Measurements from ENCODE around the gene FBXO34.
"Not testable (repeated sequence)": the region's sequence is repeated elsewhere in the genome, so short reads cannot be mapped to it uniquely, and the experiment has no call there.

The FBXO34 gene

DNA sequence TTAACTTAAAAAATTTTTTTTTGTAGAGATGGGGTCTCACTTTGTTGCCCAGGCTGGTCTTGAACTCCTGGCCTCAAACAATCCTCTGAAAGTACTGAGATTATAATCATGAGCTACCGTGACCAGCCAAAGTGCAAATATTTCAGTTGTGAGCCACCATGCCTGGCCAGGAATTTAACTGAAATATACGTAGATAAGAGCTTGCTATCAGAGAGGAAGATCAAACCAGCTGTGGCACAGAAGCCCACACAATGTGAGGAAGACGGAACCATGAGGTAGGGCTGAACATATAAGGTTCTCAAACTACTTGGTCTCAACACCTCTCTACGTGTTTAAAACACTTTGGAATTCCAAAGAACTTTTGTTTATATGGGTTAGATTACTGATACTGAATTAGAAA is 111.3 kb downstream of the FBXO34 start:
- DNase-seq (ENCODE audit: low spot score), result no peak

DNA sequence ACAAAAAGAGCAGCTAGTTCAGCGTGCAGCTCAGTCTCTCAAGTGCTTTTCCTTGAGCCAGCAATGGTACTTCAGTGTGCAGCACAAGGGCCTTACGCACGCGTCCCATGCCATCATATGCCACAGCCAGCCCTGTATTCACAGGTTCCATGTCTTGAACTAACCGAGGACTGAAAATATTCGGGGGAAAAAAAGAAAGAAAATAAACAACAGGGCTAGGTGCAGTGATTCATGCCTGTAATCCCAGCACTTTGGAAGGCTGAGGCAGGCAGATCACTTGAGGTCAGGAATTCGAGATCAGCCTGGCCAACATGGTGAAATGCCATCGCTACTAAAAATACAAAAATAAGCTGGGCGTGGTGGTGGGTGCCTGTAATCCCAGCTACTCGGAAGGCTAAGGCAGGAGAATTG is 111.8 kb downstream of the FBXO34 start:
- not testable (repeated sequence) for DNase-seq (ENCODE audit: low spot score)

DNA sequence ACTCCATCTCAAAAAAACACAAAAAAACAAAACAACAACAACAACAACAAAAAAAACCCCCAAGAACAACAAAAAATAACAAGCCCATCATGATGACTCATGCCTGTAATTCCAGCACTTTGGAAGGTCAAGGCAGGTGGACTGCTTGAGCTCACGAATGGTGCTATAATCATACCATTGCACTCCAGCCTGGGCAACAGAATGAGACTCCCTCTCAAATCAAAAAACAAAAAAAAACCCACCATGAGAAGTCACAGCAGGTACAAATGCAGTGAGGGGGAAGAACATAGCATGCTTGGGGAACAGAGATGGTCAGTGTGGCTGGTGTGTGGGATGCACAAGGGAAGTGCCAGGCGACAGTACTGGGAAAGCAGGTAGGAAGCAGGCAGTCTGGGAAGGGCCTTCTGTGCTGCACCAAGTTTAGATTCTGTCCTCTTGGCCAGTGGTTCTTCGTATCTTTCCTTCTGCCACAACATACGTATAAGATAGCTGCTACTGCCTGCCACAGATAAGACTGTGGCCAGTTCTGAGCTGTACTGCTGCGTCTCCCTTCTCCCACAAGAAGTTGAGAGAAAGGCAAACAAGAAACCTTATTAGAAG is 112.4 kb downstream of the FBXO34 start:
- DNase-seq (ENCODE audit: low spot score), result no peak

DNA sequence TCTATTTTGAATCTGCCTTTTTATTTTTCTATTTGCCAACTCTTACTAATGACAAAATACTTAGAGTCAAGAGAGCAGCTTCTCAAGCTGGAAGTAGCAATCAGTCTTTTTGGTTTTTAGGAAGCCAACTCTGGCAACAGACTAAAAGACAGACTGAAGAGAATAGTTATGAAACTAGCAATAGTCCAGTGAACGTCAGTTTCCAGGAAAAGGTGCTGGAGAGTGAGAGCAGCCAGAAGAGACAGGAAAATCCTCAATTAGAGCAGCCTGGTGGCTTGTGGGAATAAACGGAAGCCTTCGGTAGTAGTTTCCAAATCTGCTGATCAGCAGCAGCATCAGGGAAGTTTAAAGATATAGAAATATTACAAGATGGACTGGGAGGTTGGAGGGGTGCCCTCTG is 113.3 kb downstream of the FBXO34 start:
- DNase-seq (ENCODE audit: low spot score), result no peak

DNA sequence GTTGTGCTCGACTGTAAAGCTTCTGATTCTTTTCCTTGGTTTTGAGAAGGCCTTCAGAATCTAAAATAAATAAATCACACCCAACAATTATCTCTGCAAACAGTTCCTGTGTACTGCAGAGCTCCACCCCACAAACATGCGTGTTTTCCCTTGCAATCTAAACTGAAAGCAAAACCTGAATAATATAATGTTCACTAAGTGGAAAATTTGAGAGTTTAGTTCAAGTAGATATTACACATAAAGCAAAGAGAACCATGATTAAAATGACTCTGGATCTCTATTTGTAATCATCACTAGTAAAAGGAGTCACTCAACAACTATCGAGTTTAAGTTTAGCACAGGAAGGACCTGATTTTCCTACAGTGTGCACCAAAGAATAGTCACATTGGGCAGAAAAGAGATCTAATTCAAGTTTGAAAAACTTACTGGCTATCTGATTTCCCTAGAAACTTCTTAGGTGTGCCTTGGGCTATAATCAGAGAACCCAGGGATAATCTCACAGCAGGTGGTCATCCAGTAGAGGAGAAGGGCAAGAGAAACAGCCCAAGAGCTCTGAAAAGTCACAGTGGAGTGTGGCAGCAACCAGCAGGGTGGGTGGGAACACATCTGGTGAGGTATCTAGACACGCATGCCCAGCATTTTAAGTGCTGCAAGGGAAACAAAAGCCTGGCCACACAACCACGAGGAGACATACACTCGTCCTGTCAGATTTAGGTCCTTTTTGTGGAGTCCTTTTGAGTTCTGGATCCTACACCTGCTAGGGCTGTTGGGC is 115.0 kb downstream of the FBXO34 start:
- no peak for DNase-seq (ENCODE audit: low spot score)

DNA sequence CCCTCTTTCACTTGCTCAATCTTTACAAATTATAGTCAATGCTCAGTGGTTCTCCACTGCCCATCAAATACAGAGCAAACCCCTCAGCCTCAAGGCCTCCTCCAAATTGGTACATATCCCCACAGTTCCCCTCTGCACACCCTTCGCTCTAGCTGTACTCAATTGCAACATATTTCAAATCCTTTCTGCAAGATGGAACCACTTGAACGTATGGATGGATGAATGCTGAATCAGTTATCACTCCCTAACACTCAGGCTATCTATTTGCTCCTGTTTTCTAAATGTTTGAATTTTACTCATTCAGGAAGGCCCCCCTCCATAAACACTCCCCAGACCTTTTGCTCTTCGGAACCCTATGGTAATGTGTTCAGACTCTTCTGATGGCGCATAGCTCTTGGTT is 115.9 kb downstream of the FBXO34 start:
- DNase-seq (ENCODE audit: low spot score), result no peak

DNA sequence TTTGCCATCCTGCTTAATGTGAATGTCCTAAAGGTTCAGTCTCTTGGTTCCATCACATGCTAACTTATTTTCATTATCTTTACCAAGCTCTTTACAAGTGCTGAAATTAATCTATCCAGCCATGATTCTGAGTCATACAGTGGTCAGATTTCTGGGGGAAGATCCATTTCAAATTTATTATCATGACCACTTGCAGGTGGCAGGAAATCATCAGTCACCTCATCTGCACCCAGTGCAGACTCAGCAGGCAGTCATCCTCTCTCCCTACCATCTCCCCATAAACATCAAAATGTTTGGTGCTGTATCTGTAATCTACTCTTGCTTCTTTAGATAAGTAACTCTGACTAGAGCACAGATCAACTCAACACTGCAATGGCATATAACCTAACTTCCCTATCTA is 116.9 kb downstream of the FBXO34 start:
- DNase-seq (ENCODE audit: low spot score), result peak; percentile 39

DNA sequence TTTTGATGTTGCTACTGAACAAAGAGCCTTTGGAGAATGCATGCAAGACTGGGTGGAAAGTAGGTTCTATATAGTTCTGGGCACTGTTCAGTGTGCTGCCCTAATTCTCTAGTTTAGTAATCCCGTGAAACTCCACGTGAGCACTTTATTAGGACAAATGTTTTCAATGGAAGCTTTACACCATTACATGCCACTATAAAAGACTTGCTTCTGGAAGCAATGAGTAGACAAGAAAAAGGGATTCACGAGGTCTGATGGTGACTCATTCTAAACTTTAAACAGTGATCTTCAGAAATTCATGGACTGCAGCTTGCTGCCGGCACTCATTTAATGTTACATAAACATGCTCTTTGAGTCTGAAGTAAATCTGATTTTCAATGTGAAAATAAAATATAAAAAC is 118.1 kb downstream of the FBXO34 start:
- peak; percentile 56 for DNase-seq (ENCODE audit: low spot score)

DNA sequence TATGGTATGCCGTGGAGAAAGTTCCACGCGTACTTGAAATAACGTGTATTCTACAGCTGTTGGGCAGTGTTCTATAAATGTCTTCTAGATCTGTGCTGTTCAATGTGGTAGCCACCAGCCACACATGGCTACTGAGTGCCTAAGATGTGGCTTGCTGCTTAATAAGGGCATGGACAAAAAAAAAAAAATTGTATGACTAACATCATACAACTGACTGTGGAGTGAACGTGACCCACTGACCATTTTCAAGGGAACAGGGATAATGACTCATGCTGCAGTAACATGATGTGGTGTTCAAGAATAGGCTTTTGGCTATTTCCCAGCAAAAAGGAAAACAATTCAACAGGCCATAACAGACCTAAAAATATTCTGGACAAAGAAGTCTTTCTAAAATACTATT is 127.5 kb downstream of the FBXO34 start:
- DNase-seq (ENCODE audit: low spot score), result peak; percentile 85

DNA sequence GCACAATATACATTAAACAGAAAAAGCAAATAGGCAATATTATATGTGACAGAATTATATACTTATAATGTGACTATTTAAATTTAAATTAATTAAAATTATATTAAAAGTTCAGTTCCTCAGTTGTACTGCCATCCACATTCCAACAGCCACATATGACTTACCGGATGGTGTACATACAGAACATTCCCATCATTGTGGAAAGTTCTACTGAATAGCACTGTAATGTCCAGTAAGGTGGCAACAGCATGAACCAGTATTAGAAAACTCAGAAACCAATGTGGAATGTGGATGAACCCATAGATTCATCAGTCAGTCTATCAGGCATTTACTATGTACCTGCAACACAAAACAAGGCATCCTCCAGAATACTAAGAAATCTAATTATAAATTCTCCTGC is 128.0 kb downstream of the FBXO34 start:
- DNase-seq (ENCODE audit: low spot score), result no peak

DNA sequence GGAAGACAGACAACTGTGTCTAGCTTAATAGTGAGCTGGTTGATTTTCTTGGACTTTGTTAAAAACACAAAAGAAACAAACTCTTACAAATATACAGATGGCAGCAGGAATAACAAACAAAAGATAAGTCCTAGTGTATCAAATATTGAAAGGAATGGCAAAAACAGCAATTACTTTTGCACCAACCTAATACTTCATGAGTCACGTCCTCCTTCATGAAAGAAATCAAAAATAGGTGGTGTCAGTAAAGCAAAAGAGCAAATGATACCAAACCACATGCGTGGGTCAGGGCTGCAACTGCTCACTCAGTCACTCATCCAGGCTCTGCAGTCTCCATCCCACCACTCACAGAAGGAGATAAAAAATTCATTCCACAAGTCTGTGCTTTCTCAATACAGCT is 128.6 kb downstream of the FBXO34 start:
- DNase-seq (ENCODE audit: low spot score), result no peak

DNA sequence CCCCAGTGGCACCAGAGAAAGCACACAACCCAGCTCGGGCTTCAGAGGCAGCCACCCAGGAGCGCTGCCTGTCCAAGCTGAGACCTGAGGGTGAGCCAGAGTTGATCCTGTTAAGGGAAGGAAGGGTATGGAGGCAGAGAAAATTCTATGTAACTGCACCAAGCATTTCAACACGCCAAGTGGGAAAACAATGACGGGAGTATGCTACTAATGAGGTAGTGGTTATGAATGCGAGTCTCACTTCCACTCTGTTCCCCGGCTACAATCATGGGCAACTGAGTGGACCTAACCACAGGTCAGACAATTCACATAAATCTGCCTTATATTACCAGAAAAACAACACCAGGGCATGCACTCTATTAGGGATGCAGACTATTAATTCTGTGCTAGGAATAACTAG is 130.5 kb downstream of the FBXO34 start:
- no peak for DNase-seq (ENCODE audit: low spot score)
